DND-41 (cell line): Measurements from ENCODE around the gene ELN.

ENCODE experiments used
- EZH2 ChIP-seq: IDR thresholded peaks from 3 replicates; pipeline ENCODE4 v1.6.1; 2012; ENCODE audit warnings: borderline replicate concordance, low read depth, mild to moderate bottlenecking, moderate library complexity, low read length, inconsistent platforms; ENCODE audit not compliant: severe bottlenecking
- TF ChIP-seq, protein P1 (sequence below): IDR thresholded peaks from 2 replicates; pipeline ENCODE4 v1.5.1; 2012; ENCODE audit warnings: borderline replicate concordance, low read length, moderate library complexity, mild to moderate bottlenecking; ENCODE audit not compliant: poor library complexity, severe bottlenecking; ENCODE audit errors: extremely low read depth

DNA sequence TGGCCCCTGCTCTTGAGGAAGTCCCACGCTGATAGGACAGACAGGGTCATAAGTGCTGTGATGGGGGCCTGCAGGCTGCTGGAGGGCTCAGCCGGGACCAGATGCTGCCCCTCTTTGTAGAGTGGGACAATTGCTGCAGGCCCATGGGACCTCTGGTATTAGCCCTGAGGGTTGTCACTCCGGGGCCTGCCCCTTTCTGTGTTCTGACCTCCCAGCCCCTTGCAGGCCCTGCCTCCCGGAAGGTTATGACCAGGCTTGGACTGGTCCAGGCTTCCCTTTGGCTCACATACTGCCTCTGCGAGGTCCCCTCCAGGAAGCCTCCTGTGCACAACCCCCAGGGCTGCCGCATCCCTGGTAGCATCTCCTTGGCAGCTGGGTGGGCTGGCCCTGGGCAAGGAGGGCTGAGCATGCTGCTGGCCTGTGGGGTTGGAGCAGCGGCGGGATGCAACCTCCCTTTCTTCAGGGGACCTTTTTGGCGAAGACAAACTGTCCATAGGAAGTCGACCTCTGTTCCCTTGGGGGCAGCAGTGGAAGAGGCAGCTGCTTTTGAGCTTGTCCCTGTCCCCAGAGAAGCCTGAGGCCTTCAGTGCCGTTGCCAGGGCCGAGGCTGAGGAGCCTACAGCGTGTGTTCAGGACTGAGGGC is 64.5 kb downstream of the ELN start:
- TF ChIP-seq, protein P1, sequence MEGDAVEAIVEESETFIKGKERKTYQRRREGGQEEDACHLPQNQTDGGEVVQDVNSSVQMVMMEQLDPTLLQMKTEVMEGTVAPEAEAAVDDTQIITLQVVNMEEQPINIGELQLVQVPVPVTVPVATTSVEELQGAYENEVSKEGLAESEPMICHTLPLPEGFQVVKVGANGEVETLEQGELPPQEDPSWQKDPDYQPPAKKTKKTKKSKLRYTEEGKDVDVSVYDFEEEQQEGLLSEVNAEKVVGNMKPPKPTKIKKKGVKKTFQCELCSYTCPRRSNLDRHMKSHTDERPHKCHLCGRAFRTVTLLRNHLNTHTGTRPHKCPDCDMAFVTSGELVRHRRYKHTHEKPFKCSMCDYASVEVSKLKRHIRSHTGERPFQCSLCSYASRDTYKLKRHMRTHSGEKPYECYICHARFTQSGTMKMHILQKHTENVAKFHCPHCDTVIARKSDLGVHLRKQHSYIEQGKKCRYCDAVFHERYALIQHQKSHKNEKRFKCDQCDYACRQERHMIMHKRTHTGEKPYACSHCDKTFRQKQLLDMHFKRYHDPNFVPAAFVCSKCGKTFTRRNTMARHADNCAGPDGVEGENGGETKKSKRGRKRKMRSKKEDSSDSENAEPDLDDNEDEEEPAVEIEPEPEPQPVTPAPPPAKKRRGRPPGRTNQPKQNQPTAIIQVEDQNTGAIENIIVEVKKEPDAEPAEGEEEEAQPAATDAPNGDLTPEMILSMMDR: no peak
- TF ChIP-seq EZH2: no peak
